HepG2 (cell line): ENCODE data around the gene FCHO1. TPM values are rescaled to one million over a fixed set of nuclear protein-coding genes. Genes with fewer than 3 reads are reported as not detected.

Source experiments
- ARID2 ChIP-seq: sonication (generic); formaldehyde crosslinking; IDR thresholded peaks from 2 replicates; pipeline ENCODE4 v1.8.1; 2022; ENCODE audit warnings: mild to moderate bottlenecking, missing genetic modification reagents, borderline replicate concordance
- ATF2 ChIP-seq: sonication (generic); formaldehyde crosslinking; IDR thresholded peaks from 2 replicates; pipeline ENCODE4 v1.4.0; 2020; ENCODE audit warnings: missing genetic modification reagents
- CBX5 ChIP-seq: sonication (generic); formaldehyde crosslinking; IDR thresholded peaks from 2 replicates; pipeline ENCODE4 v1.4.0; 2020; ENCODE audit warnings: missing genetic modification reagents, borderline replicate concordance
- GPN1 ChIP-seq: sonication (generic); formaldehyde crosslinking; IDR thresholded peaks from 2 replicates; pipeline ENCODE4 v1.5.1; 2020; ENCODE audit warnings: missing genetic modification reagents, borderline replicate concordance
- NFIB ChIP-seq: sonication (generic); formaldehyde crosslinking; IDR thresholded peaks from 2 replicates; pipeline ENCODE4 v1.9.0; 2021; ENCODE audit warnings: missing genetic modification reagents, mild to moderate bottlenecking, borderline replicate concordance
- SIN3B ChIP-seq: fragments of 150-350 bp; IDR thresholded peaks from 2 replicates; pipeline ENCODE4 v1.6.1; 2014; ENCODE audit warnings: low read length
- STAG1 ChIP-seq: sonication (generic); formaldehyde crosslinking; IDR thresholded peaks from 2 replicates; pipeline ENCODE4 v1.4.0; 2020; ENCODE audit warnings: missing genetic modification reagents
- ZNF235 ChIP-seq: sonication (generic); formaldehyde crosslinking; IDR thresholded peaks from 2 replicates; pipeline ENCODE4 v1.8.1; 2023; ENCODE audit warnings: mild to moderate bottlenecking, missing genetic modification reagents, borderline replicate concordance
- ZNF251 ChIP-seq: sonication (generic); formaldehyde crosslinking; IDR thresholded peaks from 2 replicates; pipeline ENCODE4 v1.9.0; 2021; ENCODE audit warnings: mild to moderate bottlenecking, missing genetic modification reagents
- ZNF605 ChIP-seq: sonication (generic); formaldehyde crosslinking; IDR thresholded peaks from 2 replicates; pipeline ENCODE4 v1.8.0; 2022; ENCODE audit warnings: mild to moderate bottlenecking, missing genetic modification reagents
- ZNF609 ChIP-seq: sonication (generic); formaldehyde crosslinking; IDR thresholded peaks from 2 replicates; pipeline ENCODE4 v1.4.0; 2020; ENCODE audit warnings: mild to moderate bottlenecking, missing genetic modification reagents, borderline replicate concordance
- polyA plus RNA-seq, 8 experiments: library from polyadenylated mRNA; depleted of rRNA in 3 of 8; stranded (reverse) in 7 of 8; unstranded in 1 of 8; fragments of >200 nt; fragmentation: Illumina TruSeq in 4 of 8; extraction: Trizol in 4 of 8; gene quantifications; 2 replicates each; pipeline versions ENCODE4 v1.2.1 to v1.2.3, GENCODE V29; 2011 to 2016; ENCODE audit warnings: low read depth in 4 of 8, missing spikeins in 1 of 8, mixed read lengths in 1 of 8; ENCODE audit not compliant: insufficient read depth in 1 of 8
- total RNA-seq, 5 experiments: library from RNA; depleted of rRNA; stranded (reverse); fragments of >200 nt; fragmentation: Illumina TruSeq; extraction: Trizol; gene quantifications; 2 replicates each; pipeline ENCODE4 v1.2.3, GENCODE V29; 2016; ENCODE audit warnings: low read depth in 1 of 5
- TF ChIP-seq, protein P1 (sequence below): sonication (generic); formaldehyde crosslinking; conservative IDR thresholded peaks from 2 replicates; pipeline ENCODE4 v1.4.0; 2020; ENCODE audit warnings: missing genetic modification reagents
- TF ChIP-seq, protein P2 (sequence below): sonication (generic); formaldehyde crosslinking; IDR thresholded peaks from 2 replicates; pipeline ENCODE4 v1.8.0; 2022; ENCODE audit warnings: low read depth, missing genetic modification reagents
- TF ChIP-seq, protein P3 (sequence below): sonication (generic); formaldehyde crosslinking; IDR thresholded peaks from 2 replicates; pipeline ENCODE4 v1.5.0; 2020; ENCODE audit warnings: mild to moderate bottlenecking, missing genetic modification reagents

Gene FCHO1
- total and polyA plus RNA-seq, 2 of the 13 experiments (the other 11 are each of a cell fraction or from before 2014, with no cell fraction given) = 1.3 to 3.1 TPM

GRCh38 chr19:17718947-17719711 lies 32.1 kb upstream of the FCHO1 start, which contains the start of gene MAP1S (continued):
- TF ChIP-seq NFIB (CRISPR knock-in tag) (no peak), SIN3B (no peak), ZNF605 (CRISPR knock-in tag) (peak; percentile 50; the same call in 1 of the 2 replicates), ZNF609 (no peak), ATF2 (CRISPR knock-in tag) (no peak), CBX5 (CRISPR knock-in tag) (no peak), GPN1 (no peak), ZNF251 (CRISPR knock-in tag) (no peak), ARID2 (CRISPR knock-in tag) (no peak), STAG1 (CRISPR knock-in tag) (no peak), ZNF235 (CRISPR knock-in tag) (no peak)
- TF ChIP-seq, protein P1, sequence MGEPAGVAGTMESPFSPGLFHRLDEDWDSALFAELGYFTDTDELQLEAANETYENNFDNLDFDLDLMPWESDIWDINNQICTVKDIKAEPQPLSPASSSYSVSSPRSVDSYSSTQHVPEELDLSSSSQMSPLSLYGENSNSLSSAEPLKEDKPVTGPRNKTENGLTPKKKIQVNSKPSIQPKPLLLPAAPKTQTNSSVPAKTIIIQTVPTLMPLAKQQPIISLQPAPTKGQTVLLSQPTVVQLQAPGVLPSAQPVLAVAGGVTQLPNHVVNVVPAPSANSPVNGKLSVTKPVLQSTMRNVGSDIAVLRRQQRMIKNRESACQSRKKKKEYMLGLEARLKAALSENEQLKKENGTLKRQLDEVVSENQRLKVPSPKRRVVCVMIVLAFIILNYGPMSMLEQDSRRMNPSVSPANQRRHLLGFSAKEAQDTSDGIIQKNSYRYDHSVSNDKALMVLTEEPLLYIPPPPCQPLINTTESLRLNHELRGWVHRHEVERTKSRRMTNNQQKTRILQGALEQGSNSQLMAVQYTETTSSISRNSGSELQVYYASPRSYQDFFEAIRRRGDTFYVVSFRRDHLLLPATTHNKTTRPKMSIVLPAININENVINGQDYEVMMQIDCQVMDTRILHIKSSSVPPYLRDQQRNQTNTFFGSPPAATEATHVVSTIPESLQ (CRISPR knock-in tag) = no peak
- TF ChIP-seq, protein P2, sequence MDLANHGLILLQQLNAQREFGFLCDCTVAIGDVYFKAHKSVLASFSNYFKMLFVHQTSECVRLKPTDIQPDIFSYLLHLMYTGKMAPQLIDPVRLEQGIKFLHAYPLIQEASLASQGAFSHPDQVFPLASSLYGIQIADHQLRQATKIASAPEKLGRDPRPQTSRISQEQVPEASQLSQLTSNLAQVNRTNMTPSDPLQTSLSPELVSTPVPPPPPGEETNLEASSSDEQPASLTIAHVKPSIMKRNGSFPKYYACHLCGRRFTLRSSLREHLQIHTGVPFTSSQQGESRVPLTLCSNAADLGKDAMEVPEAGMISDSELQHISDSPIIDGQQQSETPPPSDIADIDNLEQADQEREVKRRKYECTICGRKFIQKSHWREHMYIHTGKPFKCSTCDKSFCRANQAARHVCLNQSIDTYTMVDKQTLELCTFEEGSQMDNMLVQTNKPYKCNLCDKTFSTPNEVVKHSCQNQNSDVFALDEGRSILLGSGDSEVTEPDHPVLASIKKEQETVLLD = no peak
- TF ChIP-seq, protein P3, sequence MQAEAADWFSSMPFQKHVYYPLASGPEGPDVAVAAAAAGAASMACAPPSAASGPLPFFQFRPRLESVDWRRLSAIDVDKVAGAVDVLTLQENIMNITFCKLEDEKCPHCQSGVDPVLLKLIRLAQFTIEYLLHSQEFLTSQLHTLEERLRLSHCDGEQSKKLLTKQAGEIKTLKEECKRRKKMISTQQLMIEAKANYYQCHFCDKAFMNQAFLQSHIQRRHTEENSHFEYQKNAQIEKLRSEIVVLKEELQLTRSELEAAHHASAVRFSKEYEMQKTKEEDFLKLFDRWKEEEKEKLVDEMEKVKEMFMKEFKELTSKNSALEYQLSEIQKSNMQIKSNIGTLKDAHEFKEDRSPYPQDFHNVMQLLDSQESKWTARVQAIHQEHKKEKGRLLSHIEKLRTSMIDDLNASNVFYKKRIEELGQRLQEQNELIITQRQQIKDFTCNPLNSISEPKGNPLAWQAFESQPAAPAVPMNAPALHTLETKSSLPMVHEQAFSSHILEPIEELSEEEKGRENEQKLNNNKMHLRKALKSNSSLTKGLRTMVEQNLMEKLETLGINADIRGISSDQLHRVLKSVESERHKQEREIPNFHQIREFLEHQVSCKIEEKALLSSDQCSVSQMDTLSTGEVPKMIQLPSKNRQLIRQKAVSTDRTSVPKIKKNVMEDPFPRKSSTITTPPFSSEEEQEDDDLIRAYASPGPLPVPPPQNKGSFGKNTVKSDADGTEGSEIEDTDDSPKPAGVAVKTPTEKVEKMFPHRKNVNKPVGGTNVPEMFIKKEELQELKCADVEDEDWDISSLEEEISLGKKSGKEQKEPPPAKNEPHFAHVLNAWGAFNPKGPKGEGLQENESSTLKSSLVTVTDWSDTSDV (CRISPR knock-in tag) = no peak
